ENCODE measurements around the gene CENATAC. TPM values are rescaled to one million over a fixed set of nuclear protein-coding genes. Genes with fewer than 3 reads are reported as not detected.

Gene CENATAC
- total RNA-seq, 1 donor from 2014 or later: 57.0 TPM

Small RNAs within 50 kb of the gene (microRNA-seq; reads per million reads assigned to microRNA genes)
- 1.8 reads per million for gene MIR3656

Other genes with a start within 250 kb of the CENATAC start
- 159 TPM for gene DDX6, start 207.0 kb upstream of the CENATAC start, total RNA-seq
- 0.18 TPM for gene CXCR5, start 114.2 kb upstream of the CENATAC start, total RNA-seq
- 53.6 TPM for gene BCL9L, start 72.2 kb upstream of the CENATAC start, total RNA-seq
- gene UPK2, start 41.8 kb upstream of the CENATAC start, total RNA-seq: not detected
- gene FOXR1, start 26.4 kb upstream of the CENATAC start, total RNA-seq: not detected
- 815 TPM for gene RPS25, start 20.2 kb downstream of the CENATAC start, total RNA-seq
- gene TRAPPC4, start 20.6 kb downstream of the CENATAC start, total RNA-seq: 61.9 TPM
- 14.8 TPM for gene SLC37A4, start 32.7 kb downstream of the CENATAC start, total RNA-seq
- gene HYOU1, start 59.1 kb downstream of the CENATAC start, total RNA-seq: 107 TPM
- gene VPS11, start 69.7 kb downstream of the CENATAC start, total RNA-seq: 37.2 TPM
- gene HMBS, start 86.7 kb downstream of the CENATAC start, total RNA-seq: 10.7 TPM
- 28.9 TPM for gene DPAGT1, start 103.7 kb downstream of the CENATAC start, total RNA-seq
- gene C2CD2L, start 109.2 kb downstream of the CENATAC start, total RNA-seq: 12.1 TPM
- 30.4 TPM for gene HINFP, start 123.4 kb downstream of the CENATAC start, total RNA-seq
- gene ABCG4, start 150.9 kb downstream of the CENATAC start, total RNA-seq: not detected
- gene NLRX1, start 170.6 kb downstream of the CENATAC start, total RNA-seq: 13.9 TPM
- gene NHERF4, start 187.3 kb downstream of the CENATAC start, total RNA-seq: 0.62 TPM
- gene CBL, start 208.2 kb downstream of the CENATAC start, total RNA-seq: 31.1 TPM